GM19240 (cell line): ENCODE results near the gene TBC1D17.

Experiments used
- DNase-seq: peaks from one replicate; pipeline ENCODE4 v3.0.0; 2011; ENCODE audit warnings: low spot score; ENCODE audit not compliant: insufficient read length

The TBC1D17 gene

DNA sequence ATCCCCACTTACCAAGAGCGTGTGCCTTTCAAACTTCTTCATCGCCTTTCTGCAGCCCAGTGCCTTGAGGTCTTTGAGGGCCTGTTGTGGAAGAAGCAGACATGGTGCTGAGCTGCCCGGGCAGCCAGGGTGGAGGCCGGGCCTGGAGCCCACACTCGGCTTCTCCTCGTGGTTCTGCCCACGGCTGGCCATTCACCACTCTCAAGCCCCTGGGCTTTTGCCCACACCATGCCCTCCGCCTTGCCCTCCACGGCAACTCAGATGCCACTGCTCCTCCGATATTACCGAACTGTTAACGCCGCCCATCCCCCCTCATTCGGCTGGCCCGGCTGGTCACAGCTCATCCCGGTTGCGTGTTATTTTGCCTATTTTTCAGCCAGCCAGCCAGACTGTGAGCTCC is 13.9 kb downstream of the TBC1D17 start:
- DNase-seq, result no peak

- no peak for DNase-seq
Measured at GRCh38 chr19:49892716-49893115, 15.2 kb downstream of the TBC1D17 start.

DNA sequence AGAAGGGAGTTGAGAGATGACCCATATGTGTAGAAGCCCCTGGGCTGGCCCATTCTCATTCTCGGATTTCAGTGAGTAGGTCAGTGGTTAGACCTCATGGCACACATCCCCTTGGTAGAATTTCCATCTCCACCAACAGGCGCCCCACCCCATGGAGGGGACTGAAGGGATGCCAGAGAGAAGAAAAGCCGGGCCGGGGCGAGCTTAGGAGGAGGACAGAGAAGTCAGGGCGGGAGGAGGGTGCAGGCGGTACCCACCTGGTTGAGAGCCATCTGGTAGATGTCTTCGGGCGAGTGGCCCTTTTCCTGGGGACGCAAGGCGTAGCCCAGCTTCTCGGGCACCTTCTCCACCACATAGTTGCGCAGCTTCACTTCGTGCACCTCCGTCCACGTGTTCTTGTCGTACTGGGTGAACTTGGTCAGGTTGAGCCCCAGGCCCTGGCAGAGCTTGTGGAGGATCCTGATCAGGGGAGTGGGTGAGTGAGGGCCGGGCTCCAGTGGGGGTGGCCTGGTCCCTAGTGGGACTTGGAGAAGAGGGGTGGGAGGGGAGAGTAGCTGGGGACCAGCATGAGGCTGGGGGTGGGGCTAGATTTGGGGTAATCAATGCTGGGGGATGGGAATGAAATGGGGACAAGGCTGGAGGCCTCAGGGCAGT is 16.6 kb downstream of the TBC1D17 start:
- no peak for DNase-seq

DNA sequence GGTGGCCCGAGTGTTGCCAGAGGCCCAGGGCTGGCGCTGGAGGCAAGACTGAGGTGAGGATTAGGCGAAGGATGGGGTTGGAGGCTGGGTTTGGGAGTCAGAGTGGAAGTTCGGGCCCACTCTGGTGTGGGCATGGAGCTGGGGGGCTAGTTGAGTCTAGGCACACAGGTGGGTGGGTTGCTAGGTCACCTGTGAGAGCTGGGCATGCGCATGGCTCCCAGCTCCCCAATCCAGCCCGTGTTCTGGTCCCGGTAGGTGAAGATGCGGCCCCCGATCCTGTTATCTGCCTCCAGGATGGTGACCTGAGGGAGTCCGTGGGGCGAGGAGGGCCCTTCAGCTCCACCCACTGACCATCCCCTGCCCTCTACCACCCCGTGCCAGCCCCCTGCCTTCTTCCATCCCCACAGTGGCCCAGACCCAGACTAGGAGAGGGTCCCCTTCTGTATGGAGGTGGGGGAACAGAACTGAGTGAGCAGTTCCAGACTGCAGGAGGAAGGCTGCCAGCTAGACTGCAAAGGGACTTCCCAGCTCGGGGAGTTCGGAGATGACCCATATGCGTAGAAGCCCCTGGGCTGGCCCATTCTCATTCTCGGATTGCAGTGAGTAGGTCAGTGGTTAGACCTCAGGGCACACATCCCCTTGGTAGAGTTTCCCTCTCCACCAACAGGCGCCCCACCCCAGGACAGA is 17.5 kb downstream of the TBC1D17 start:
- peak; percentile 67 for DNase-seq

DNA sequence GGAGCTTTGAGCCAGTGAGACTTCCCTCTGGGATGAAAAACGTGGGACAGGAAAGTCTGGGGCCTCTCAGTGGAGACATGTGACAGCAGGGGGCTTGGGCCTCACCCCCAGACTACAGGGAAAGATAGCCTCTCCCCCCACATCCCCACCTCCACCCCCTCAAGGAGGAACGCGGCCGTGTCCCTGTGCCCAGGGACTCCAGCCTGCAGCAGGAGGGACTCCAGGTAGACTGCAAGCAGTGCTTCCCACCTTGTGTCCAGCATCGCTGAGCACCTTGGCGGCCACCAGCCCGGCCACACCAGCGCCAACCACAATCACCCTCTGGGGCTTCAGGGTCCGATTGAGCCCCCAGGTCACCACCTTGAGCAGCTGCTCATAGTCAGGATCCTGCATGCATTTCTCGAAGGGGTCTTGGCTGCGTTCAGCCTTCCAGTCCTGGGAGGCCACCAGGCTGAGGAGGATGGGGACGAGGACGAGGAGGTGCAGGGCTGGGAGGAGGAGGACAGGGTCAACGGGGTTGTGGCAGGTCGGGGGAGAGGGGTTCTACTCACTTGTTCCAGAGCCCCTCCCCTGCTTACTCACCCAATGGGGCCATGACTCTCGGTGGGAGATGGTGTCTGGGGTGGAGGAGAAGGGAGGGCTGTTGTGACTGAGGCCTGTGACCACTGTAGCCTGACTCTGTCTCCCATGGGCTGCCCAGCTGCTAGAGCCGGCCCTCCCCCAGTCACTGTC is 18.2 kb downstream of the TBC1D17 start:
- no peak for DNase-seq

DNA sequence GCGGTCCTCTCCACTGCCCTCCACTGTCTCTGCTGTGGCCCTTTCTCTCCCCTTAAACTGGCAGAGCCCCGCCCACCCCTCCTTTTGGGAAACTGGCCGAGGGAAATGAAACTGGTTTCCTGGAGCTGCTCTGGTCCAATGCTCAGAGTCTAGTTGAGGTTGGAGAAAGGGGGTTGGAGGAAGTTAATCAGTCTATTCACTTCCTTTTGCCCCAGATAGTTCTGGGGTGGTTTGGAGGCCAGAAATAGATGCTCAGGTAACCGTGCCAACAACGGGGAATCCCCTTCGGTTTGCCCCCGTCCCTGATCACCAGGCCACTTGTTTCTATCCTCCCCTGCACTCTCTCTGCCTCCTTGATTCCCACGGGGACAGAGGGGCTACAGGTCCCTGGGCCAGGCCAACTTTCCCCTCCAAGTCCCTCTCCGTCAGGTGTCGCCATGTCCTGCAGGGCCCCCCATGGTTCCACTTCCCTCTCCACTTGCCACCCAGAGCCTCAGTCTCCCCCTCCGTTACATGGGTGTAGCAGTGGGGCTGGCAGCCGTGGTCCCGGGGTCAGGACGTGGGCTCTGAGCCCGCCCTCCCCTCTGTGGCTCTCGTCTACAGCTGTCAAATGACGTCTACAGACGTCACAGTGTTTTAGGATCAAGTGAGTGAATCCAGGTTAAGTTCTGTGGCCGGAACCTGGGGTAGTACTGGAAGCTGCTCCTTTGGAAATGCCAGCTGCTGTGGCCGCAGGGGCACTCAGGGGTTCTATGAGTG is 19.5 kb downstream of the TBC1D17 start, which contains the start of gene IL4I1:
IL4I1 (minus strand) TSS at position 25 of the 759 bp plus-strand sequence. CDS start 727 bp downstream, outside the sequence.
- DNase-seq, result peak; percentile 83

GRCh38 chr19:49904136-49904535 is 26.6 kb downstream of the TBC1D17 start:
- DNase-seq, result no peak

GRCh38 chr19:49906879-49907564 is 29.5 kb downstream of the TBC1D17 start:
- no peak for DNase-seq

DNA sequence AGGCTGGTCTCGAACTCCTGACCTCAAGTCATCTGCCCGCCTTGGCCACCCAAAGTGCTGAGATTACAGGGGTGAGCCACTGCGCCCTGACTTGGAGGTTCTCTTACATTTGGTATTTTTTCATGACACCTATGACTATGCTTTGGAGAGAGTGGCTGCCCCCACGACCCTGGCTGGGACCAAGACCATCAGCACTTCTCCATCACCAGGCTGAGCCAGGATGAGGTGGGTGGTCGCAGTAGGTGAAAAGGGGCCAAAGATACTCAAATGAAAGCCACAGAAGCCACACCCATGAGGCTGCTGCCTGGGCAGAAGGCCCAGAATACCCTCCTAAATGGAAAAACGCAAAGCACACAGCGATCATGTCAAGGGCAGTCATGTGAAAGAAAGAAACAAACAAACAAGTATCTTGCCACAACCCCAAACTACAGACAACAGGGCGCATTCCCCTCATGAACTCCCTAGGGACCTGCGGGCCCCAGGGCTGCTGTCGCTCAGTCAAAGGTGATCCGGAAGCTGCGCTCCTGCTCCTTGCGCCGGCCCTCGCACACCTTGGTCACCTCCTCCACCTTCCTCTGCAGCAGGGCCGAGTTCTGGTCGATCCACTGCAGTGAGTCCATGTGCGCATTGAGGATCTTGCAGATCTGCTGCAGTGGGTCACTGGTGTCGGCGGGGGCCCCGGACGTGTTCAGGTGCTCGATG is 30.4 kb downstream of the TBC1D17 start:
- DNase-seq, result no peak

DNA sequence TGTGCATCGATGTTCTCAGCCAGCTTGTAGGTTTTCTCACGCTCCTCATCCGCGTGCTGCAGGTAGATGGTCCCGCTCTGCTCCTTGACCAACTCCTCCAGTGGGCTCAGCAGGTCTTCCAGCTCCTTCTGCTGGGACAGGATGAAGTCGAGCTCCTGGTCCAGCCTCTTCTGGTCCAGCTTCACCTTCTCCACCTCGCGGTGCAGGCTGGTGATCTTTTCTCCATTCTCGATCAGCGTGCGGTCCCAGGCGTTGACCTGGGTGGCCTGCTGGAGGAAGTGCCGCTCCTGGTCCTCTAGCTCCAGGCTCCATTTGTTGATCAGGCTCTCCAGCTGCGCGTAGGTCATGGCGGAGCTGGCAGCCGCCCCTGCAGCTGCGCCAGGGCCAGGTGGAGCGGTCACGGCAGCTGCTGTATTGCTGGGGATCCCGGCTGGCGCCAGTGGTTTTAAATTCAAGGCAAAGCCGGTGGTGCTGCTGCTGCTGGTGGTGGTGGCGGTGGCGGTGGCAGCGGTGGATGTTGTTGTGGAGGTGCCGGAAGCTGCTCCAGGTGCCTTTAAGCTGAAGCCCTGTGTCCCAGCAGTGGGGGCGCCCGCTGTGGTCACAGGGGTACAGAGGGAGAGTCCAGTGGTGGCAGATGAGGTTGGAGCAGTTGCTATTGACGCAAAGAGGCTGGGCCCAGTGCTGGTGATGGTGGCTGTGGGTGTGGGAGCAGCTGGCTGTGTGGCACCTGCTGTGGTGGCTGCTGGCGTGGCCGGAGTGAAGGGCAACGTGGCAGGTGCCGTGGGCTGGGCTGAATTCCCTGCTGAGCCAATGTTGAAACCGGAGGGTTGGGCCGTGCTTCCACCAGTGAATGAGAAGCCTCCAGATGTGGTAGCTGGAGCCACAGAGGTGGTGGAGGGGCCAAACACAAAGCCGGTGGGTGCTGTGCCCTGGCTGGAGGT is 31.2 kb downstream of the TBC1D17 start:
- no peak for DNase-seq

GRCh38 chr19:49910179-49910578 is 32.7 kb downstream of the TBC1D17 start:
- no peak for DNase-seq

GRCh38 chr19:49911381-49912145 is 34.1 kb downstream of the TBC1D17 start:
- peak; percentile 61 for DNase-seq

GRCh38 chr19:49912965-49913685 is 35.6 kb downstream of the TBC1D17 start:
- no peak for DNase-seq

DNA sequence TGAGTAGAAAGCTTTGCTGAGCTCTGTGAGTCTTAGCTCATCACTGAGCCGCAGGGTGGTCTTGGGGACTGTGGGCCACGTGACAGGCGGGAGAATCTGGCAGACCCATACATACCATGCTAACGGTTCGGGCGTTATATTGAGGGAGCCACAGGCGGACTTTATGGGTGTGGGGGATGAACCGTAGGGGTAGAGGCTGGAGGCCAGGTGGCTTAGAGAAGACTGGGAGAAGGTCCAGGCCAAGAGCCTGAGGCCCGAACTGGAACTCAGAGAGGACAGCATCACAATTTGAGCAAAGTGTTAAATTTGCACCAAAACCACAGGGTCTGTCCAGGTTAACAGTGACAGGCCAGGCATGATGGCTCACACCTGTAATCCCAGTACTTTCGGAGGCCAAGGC is 36.2 kb downstream of the TBC1D17 start:
- DNase-seq, result no peak

- DNase-seq, result no peak
Measured at GRCh38 chr19:49915271-49915670, 37.8 kb downstream of the TBC1D17 start.

GRCh38 chr19:49916839-49917733 is 39.6 kb downstream of the TBC1D17 start:
- no peak for DNase-seq

GRCh38 chr19:49918089-49918488 is 40.6 kb downstream of the TBC1D17 start:
- DNase-seq, result no peak
